Vagina (tissue), 2 donors: ENCODE measurements around the gene WDR73.

Source experiments
- CTCF ChIP-seq, 3 experiments: fragments of 450-650 bp in 2 of 3; fragments of 200-600 bp in 1 of 3; sonication (generic) in 1 of 3; IDR thresholded peaks; one replicate each; pipeline ENCODE4 v1.5.1; 2017 to 2019; ENCODE audit warnings: antibody characterized with exemption in 3 of 3, mild to moderate bottlenecking in 2 of 3, moderate library complexity in 2 of 3
- POLR2A ChIP-seq, 2 donors: fragments of 450-650 bp; IDR thresholded peaks; one replicate each; pipeline ENCODE4 v1.6.1; 2017; ENCODE audit warnings: antibody characterized with exemption in 2 of 2, mild to moderate bottlenecking in 2 of 2, moderate library complexity in 2 of 2
- POLR2AphosphoS5 ChIP-seq, 2 donors: sonication (generic); formaldehyde crosslinking; IDR thresholded peaks; one replicate each; pipeline ENCODE4 v1.9.0; 2017; ENCODE audit warnings: antibody characterized with exemption in 2 of 2, mild to moderate bottlenecking in 2 of 2, low read depth in 1 of 2; ENCODE audit not compliant: insufficient read depth in 1 of 2

DNA sequence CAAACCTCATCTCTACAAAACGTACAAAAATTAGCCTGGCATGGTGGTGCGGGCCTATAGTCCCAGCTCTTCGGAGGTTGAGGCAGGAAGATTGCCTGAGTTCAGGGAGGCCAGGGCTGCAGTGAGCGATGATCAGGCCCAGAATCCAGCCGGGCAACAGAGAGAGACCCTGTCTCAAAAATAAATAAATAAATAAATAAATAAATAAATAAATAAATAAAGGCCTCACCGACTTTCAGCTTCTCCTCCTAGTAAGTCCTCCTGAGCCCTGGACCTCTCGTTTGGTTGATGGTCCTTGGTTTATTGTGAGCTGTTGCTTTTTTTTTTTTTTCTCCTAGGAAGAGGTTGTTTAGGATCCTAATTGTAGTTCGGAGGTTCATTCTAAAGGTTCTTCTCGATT is 25.1 kb downstream of the WDR73 start:
- TF ChIP-seq POLR2A (IDR thresholded peaks at IDR 0.05), result no peak
- TF ChIP-seq CTCF (IDR thresholded peaks at IDR 0.05), result no peak
- no peak for TF ChIP-seq POLR2AphosphoS5 (IDR thresholded peaks at IDR 0.05; ENCODE audit: insufficient read depth in 1 of 2, low read depth in 1 of 2)
